ENCODE measurements around the gene TASP1. TPM values are rescaled to one million over a fixed set of nuclear protein-coding genes. Genes with fewer than 3 reads are reported as not detected.

Gene TASP1
- total RNA-seq, 1 experiment from 2014 or later = 25.9 TPM

- no peak overlapping the region for H2AFZ ChIP-seq
- H3K36me3 ChIP-seq (ENCODE audit: low read depth) = peaks cover 7% of the 10 kb centered on the region
- H3K4me2 ChIP-seq = no peak overlapping the region
- no peak for DNase-seq
- no peaks in the 10 kb centered on the region for H4K20me1 ChIP-seq (ENCODE audit: insufficient read depth)
- no TSS peak for BruUV-seq (replicated peaks)
- TF ChIP-seq EZH2 (IDR thresholded peaks at IDR 0.05; ENCODE audit: low read depth) (no peak), CTCF (conservative IDR thresholded peaks at IDR 0.05) (no peak)
- no peaks in the 10 kb centered on the region for H3K4me1 ChIP-seq (replicated peaks; ENCODE audit: insufficient read depth)
- no peaks in the 10 kb centered on the region for H3K9me2 ChIP-seq (ENCODE audit: insufficient read depth)
- no peaks in the 10 kb centered on the region for H3F3A ChIP-seq (ENCODE audit: insufficient read depth, low read depth)
- ChIA-PET CTCF (no interaction called here), POLR2A (ENCODE audit: unreplicated experiment) (no interaction called here)
- no peaks in the 10 kb centered on the region for H3K9me3 ChIP-seq (ENCODE audit: insufficient read depth, low read depth)
- 0 out of 2 replicates have a peak, but pooled peaks cover 2% of the 10 kb centered on the region for H3K79me2 ChIP-seq (ENCODE audit: low read depth)
- intact Hi-C loops (cut with micrococcal nuclease; ENCODE audit: unreplicated experiment) = no loop called here
- no peak overlapping the region for H3K27ac ChIP-seq
- no peak overlapping the region for H3K4me3 ChIP-seq
- H3K27me3 ChIP-seq (ENCODE audit: insufficient read depth, low read depth) = no peaks in the 10 kb centered on the region
These were observed 74.9 kb downstream of the TASP1 start for GRCh38 chr20:13563854-13564253.

GRCh38 chr20:13554706-13555105, 84.0 kb downstream of the TASP1 start:
- TF ChIP-seq CTCF (conservative IDR thresholded peaks at IDR 0.05) (no peak), EZH2 (IDR thresholded peaks at IDR 0.05; ENCODE audit: low read depth) (no peak)
- intact Hi-C loops (cut with micrococcal nuclease; ENCODE audit: unreplicated experiment) = no loop called here
- Histone ChIP-seq H3F3A (ENCODE audit: insufficient read depth, low read depth) (no peaks in the 10 kb centered on the region), H3K9me3 (ENCODE audit: insufficient read depth, low read depth) (no peaks in the 10 kb centered on the region), H3K4me3 (no peak overlapping the region), H3K27me3 (ENCODE audit: insufficient read depth, low read depth) (no peaks in the 10 kb centered on the region), H3K27ac (no peak overlapping the region), H3K9me2 (ENCODE audit: insufficient read depth) (no peaks in the 10 kb centered on the region; the same call in 1 of the 2 replicates), H2AFZ (no peak overlapping the region), H3K79me2 (ENCODE audit: low read depth) (no peaks in the 10 kb centered on the region), H4K20me1 (ENCODE audit: insufficient read depth) (no peaks in the 10 kb centered on the region), H3K36me3 (ENCODE audit: low read depth) (peaks cover 12% of the 10 kb centered on the region; the same call in 1 of the 2 replicates), H3K4me1 (replicated peaks; ENCODE audit: insufficient read depth) (no peaks in the 10 kb centered on the region), H3K4me2 (no peak overlapping the region)
- POLR2A ChIA-PET (ENCODE audit: unreplicated experiment) = no interaction called here
- no peak for DNase-seq
- BruUV-seq (replicated peaks) = no TSS peak
- CTCF ChIA-PET = interaction anchor here (0.6 kb wide), 1 partner anchor 437 kb away, joined by 3 read pairs; no protein-coding TSS in a partner anchor

- no peak overlapping the region for H3K4me3 ChIP-seq
- no peak for DNase-seq
- peaks cover 12% of the 10 kb centered on the region; the same call in 1 of the 2 replicates for H3K36me3 ChIP-seq (ENCODE audit: low read depth)
- H3K4me2 ChIP-seq = no peak overlapping the region
- H3K4me1 ChIP-seq (replicated peaks; ENCODE audit: insufficient read depth) = no peaks in the 10 kb centered on the region
- intact Hi-C loops (cut with micrococcal nuclease; ENCODE audit: unreplicated experiment) = no loop called here
- H3K9me3 ChIP-seq (ENCODE audit: insufficient read depth, low read depth) = no peaks in the 10 kb centered on the region
- no peaks in the 10 kb centered on the region; the same call in 1 of the 2 replicates for H3K9me2 ChIP-seq (ENCODE audit: insufficient read depth)
- H2AFZ ChIP-seq = no peak overlapping the region
- no TSS peak for BruUV-seq (replicated peaks)
- H3K27me3 ChIP-seq (ENCODE audit: insufficient read depth, low read depth) = no peaks in the 10 kb centered on the region
- no peak overlapping the region for H3K27ac ChIP-seq
- TF ChIP-seq CTCF (conservative IDR thresholded peaks at IDR 0.05) (no peak), EZH2 (IDR thresholded peaks at IDR 0.05; ENCODE audit: low read depth) (no peak)
- ChIA-PET CTCF (no interaction called here), POLR2A (ENCODE audit: unreplicated experiment) (no interaction called here)
- H4K20me1 ChIP-seq (ENCODE audit: insufficient read depth) = no peaks in the 10 kb centered on the region
- H3F3A ChIP-seq (ENCODE audit: insufficient read depth, low read depth) = no peaks in the 10 kb centered on the region
- H3K79me2 ChIP-seq (ENCODE audit: low read depth) = no peaks in the 10 kb centered on the region
These were observed 84.7 kb downstream of the TASP1 start for GRCh38 chr20:13554076-13554475.

Data from PC-9 (cell line).